RWPE1 (cell line): ENCODE data around the gene GDE1.

Experiments used
- CTCF ChIA-PET: fragments of 350-600 bp; sonication (Branson Sonifier 250); formaldehyde crosslinking; extraction: SDS; loops from one replicate; lab custom pipeline; 2021; lab: Yijun Ruan, JAX
- POLR2A ChIA-PET: fragments of 400-600 bp; formaldehyde crosslinking; extraction: SDS; loops from one replicate; lab custom pipeline; 2020; ENCODE audit warnings: antibody characterized with exemption; ENCODE audit not compliant: low non-redundant PET; lab: Yijun Ruan, JAX
- DNase-seq: peaks from one replicate; pipeline ENCODE4 v3.0.0; 2012; ENCODE audit warnings: low spot score
- H3K27ac ChIP-seq: fragments of 450-650 bp; 2 replicates; pipeline ENCODE4 v1.5.1; 2017
- CTCF ChIP-seq: fragments of 450-650 bp; conservative IDR thresholded peaks from 2 replicates; pipeline ENCODE4 v1.5.1; 2017; ENCODE audit warnings: low read depth, mild to moderate bottlenecking

The GDE1 gene

GRCh38 chr16:19478505-19478904 is 43.4 kb downstream of the GDE1 start:
- DNase-seq: no peak
- TF ChIP-seq CTCF: no peak
- ChIA-PET POLR2A (no interaction called here), CTCF (interaction anchor here (0.6 kb wide), 1 partner anchor 429 kb away, joined by 4 read pairs; no protein-coding TSS in a partner anchor)
- H3K27ac ChIP-seq: no peak overlapping the region

- no peak overlapping the region for H3K27ac ChIP-seq
- ChIA-PET POLR2A (no interaction called here), CTCF (no interaction called here)
- TF ChIP-seq CTCF: no peak
- DNase-seq: no peak
These were observed 47.3 kb downstream of the GDE1 start for GRCh38 chr16:19474617-19475016.

- ChIA-PET CTCF (no interaction called here), POLR2A (no interaction called here)
- DNase-seq: no peak
- no peak for TF ChIP-seq CTCF
- H3K27ac ChIP-seq: no peak overlapping the region
These were observed 49.4 kb downstream of the GDE1 start for GRCh38 chr16:19472482-19472881.

- DNase-seq: no peak
- H3K27ac ChIP-seq: no peak overlapping the region
- no peak for TF ChIP-seq CTCF
- ChIA-PET POLR2A (no interaction called here), CTCF (no interaction called here)
These were observed 53.6 kb downstream of the GDE1 start for GRCh38 chr16:19468300-19468699.

- DNase-seq: peak; percentile 34
- no peak for TF ChIP-seq CTCF
- ChIA-PET CTCF (no interaction called here), POLR2A (no interaction called here)
- H3K27ac ChIP-seq: no peak overlapping the region
These were observed 58.2 kb downstream of the GDE1 start for GRCh38 chr16:19463468-19464315.

- CTCF ChIA-PET: interaction anchor here (0.6 to 0.9 kb wide), 2 partner anchors 27 to 107 kb away, joined by 4 to 6 read pairs; no protein-coding TSS in a partner anchor
These were observed 61.5 kb downstream of the GDE1 start for GRCh38 chr16:19460397-19460796.

More at GRCh38 chr16:19460397-19460796, 61.5 kb downstream of the GDE1 start:
- DNase-seq: no peak
- no peak overlapping the region for H3K27ac ChIP-seq
- no peak for TF ChIP-seq CTCF
- POLR2A ChIA-PET: no interaction called here
